GM13977 (cell line): Measurements from ENCODE around the gene NFRKB.
"Not testable (repeated sequence)": the region's sequence is repeated elsewhere in the genome, so short reads cannot be mapped to it uniquely, and the experiment has no call there.

Source experiments
- DNase-seq: peaks from one replicate; pipeline ENCODE4 v3.0.0; 2012; ENCODE audit warnings: low spot score
- in situ Hi-C: fragments of 300-500 bp; cut with MboI; formaldehyde crosslinking; loops from one replicate; pipeline ENCODE4 v1.12.0; 2022; ENCODE audit warnings: low sequenced_read_pairs, low pct_unique_long_range_greater_than_20kb, mixed read lengths, inconsistent platforms; ENCODE audit not compliant: unreplicated experiment
- TF ChIP-seq, protein P1 (sequence below): IDR thresholded peaks from 2 replicates; pipeline ENCODE4 v1.5.1; 2012; ENCODE audit warnings: mild to moderate bottlenecking, control low read depth; ENCODE audit not compliant: insufficient read depth; ENCODE audit errors: extremely low read depth, missing control alignments

The NFRKB gene

DNA sequence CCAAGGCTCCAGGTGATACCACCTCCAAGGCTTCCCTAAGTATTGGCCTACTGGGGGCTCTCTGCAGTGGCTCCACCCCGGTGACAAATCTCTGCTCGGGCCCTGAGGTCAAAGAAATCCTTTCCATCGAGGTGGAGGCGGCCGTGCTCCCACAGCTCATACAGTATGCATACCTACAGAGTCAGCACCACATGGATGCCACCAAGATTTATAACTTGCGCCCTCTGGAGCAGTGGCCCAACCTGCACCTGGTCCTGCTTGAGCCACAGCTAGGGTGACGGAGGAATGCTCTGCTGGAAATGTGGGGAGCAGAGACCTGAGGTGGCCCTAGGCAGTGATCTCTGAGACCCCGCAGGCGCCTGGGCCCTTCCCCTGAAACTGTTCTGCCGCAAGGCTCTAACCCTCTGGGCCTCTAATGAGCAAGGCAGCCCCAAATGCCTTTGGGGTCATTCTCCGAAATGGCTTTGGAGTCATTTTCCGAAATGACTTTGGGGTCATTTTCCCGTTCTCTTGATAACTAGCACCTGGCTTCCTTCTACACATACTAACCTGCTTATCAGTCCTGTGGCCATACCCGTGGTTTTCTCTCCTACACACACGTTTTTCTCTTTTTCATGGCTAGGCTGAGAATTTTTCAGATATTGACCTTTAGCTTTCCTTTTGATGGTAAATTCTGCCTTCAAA, 45.8 kb downstream of the NFRKB start:
- in situ Hi-C loops: no loop called here
- TF ChIP-seq, protein P1, sequence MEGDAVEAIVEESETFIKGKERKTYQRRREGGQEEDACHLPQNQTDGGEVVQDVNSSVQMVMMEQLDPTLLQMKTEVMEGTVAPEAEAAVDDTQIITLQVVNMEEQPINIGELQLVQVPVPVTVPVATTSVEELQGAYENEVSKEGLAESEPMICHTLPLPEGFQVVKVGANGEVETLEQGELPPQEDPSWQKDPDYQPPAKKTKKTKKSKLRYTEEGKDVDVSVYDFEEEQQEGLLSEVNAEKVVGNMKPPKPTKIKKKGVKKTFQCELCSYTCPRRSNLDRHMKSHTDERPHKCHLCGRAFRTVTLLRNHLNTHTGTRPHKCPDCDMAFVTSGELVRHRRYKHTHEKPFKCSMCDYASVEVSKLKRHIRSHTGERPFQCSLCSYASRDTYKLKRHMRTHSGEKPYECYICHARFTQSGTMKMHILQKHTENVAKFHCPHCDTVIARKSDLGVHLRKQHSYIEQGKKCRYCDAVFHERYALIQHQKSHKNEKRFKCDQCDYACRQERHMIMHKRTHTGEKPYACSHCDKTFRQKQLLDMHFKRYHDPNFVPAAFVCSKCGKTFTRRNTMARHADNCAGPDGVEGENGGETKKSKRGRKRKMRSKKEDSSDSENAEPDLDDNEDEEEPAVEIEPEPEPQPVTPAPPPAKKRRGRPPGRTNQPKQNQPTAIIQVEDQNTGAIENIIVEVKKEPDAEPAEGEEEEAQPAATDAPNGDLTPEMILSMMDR: no peak
- DNase-seq: no peak

DNA sequence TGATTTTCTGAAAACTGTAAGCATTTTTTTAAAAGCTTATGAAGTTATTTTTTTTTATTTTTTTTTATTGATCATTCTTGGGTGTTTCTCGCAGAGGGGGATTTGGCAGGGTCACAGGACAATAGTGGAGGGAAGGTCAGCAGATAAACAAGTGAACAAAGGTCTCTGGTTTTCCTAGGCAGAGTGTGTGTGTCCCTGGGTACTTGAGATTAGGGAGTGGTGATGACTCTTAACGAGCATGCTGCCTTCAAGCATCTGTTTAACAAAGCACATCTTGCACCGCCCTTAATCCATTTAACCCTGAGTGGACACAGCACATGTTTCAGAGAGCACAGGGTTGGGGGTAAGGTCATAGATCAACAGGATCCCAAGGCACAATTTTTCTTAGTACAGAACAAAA, 48.0 kb downstream of the NFRKB start:
- in situ Hi-C loops, DNase-seq: not testable (repeated sequence)

DNA sequence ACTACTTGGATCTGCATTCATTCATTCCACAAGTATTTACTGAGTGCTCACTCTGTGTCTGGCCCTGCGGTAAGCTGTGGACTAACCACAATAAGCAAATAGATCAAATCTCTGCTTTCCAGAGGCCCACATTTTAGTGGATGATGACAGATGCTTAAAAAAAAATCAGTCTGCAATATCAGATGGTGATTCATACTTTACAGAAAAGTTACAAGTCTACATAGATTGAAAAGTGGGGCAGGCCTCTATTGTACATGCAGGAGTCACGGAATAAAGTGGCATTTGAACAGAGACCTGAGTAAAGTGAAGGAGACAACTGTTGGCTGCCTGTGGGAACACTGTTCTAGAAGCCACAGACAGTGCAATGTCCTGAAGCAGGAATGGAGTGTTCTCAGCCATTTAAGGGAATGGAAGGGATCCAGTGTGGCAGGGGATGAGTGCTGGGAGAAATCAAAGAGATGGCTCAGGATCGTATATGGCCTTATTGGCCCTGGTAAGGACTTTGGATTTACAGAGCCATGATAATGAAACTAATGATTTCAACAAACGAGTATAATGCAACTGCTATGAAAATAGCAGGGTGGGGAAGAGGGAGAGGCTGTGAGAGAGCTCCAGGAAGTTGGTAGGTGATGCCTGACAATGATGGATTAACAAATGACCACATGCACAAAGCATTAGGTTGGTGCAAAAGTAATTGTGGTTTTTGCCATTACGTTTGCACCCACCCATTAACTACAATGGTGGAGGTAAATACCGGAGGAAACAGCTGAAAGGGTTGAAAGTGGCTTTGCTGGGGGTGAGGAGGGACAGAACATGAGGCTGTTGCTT, 48.7 kb downstream of the NFRKB start:
- TF ChIP-seq, protein P1: no peak
- no peak for DNase-seq
- in situ Hi-C loops: no loop called here
